NCI-H146 treated with DMSO at 0.1 percent for 48 hours (cell line): Measurements from ENCODE around the gene CTDSPL.
"Not testable (repeated sequence)": the region's sequence is repeated elsewhere in the genome, so short reads cannot be mapped to it uniquely, and the experiment has no call there.

Source experiments
- DNase-seq: peaks from one replicate; lab custom pipeline; 2025; ENCODE audit not compliant: unreplicated experiment; lab: John Stamatoyannopoulos, UW

Gene CTDSPL

GRCh38 chr3:37963635-37964034, 102.0 kb downstream of the CTDSPL start:
- no peak for DNase-seq

GRCh38 chr3:37964146-37964545, 102.5 kb downstream of the CTDSPL start:
- no peak for DNase-seq

- DNase-seq, result no peak
Measured at GRCh38 chr3:37964716-37965115, 103.0 kb downstream of the CTDSPL start.

GRCh38 chr3:37967260-37967881, 105.7 kb downstream of the CTDSPL start:
- no peak for DNase-seq

- no peak for DNase-seq
Measured at GRCh38 chr3:37968199-37968598, 106.5 kb downstream of the CTDSPL start.

GRCh38 chr3:37968813-37969595, 107.3 kb downstream of the CTDSPL start:
- no peak for DNase-seq

GRCh38 chr3:37969596-37970100, 108.0 kb downstream of the CTDSPL start:
- DNase-seq, result no peak

GRCh38 chr3:37970802-37971201, 109.1 kb downstream of the CTDSPL start:
- no peak for DNase-seq

- DNase-seq, result no peak
Measured at GRCh38 chr3:37971467-37971866, 109.8 kb downstream of the CTDSPL start.

GRCh38 chr3:37972056-37972455, 110.4 kb downstream of the CTDSPL start:
- DNase-seq, result not testable (repeated sequence)

- no peak for DNase-seq
Measured at GRCh38 chr3:37973246-37974054, 111.8 kb downstream of the CTDSPL start.

GRCh38 chr3:37974121-37975083, 112.7 kb downstream of the CTDSPL start:
- no peak for DNase-seq

GRCh38 chr3:37979541-37980461, 118.1 kb downstream of the CTDSPL start:
- no peak for DNase-seq

GRCh38 chr3:37980462-37981347, 119.0 kb downstream of the CTDSPL start:
- no peak for DNase-seq

- DNase-seq, result no peak
Measured at GRCh38 chr3:37981348-37981664, 119.6 kb downstream of the CTDSPL start.

GRCh38 chr3:37982331-37982730, 120.7 kb downstream of the CTDSPL start:
- DNase-seq, result no peak

- DNase-seq, result no peak
Measured at GRCh38 chr3:37984051-37984450, 122.4 kb downstream of the CTDSPL start.

GRCh38 chr3:37984596-37984995, 122.9 kb downstream of the CTDSPL start:
- DNase-seq, result no peak
